AG09309 (cell line): ENCODE results near the gene COPB2.
"Not testable (repeated sequence)": the region's sequence is repeated elsewhere in the genome, so short reads cannot be mapped to it uniquely, and the experiment has no call there.

Source experiments
- DNase-seq: peaks from one replicate; pipeline ENCODE4 v3.0.0-alpha.2; 2010; ENCODE audit warnings: low read depth
- H3K4me3 ChIP-seq: 2 replicates; pipeline ENCODE4 v1.5.1; 2011; ENCODE audit warnings: mild to moderate bottlenecking, low read depth, low read length, moderate library complexity; ENCODE audit not compliant: control insufficient read depth
- CTCF ChIP-seq: IDR thresholded peaks from 2 replicates; pipeline ENCODE4 v1.5.1; 2011; ENCODE audit warnings: mild to moderate bottlenecking, low read depth, low read length, inconsistent platforms; ENCODE audit not compliant: insufficient read depth, control insufficient read depth; ENCODE audit errors: missing control alignments

Gene COPB2

DNA sequence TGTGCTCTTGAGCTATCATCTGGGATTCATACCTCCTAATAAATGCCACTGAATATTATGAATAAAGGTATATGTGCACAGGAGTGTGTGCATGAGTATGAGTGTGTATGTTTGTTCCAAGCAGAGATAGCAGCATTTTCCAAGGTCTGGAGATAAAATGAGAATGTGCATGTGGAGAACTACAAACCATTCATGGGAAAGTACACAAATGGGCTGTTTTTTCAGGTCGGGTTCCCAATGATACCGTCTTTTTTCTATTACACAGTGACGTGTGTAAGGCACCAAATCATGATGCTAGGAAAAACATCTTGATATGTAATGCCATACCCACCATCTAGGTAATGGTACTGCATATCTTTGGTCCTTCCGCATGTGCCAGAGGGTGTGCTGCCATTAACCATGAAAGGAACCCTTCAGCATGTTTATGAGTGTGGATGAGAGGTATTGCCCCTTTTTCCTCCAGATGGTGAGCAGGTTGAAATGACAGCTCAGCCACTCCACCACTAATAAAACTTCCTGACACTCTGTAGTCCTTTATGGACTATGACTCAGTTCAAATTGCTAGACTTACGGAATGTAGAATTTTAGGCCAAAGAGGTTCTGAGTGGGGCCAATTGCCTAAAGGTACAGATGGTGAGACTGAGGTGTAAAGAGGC lies 36.4 kb upstream of the COPB2 start:
- TF ChIP-seq CTCF: no peak
- DNase-seq: no peak

DNA sequence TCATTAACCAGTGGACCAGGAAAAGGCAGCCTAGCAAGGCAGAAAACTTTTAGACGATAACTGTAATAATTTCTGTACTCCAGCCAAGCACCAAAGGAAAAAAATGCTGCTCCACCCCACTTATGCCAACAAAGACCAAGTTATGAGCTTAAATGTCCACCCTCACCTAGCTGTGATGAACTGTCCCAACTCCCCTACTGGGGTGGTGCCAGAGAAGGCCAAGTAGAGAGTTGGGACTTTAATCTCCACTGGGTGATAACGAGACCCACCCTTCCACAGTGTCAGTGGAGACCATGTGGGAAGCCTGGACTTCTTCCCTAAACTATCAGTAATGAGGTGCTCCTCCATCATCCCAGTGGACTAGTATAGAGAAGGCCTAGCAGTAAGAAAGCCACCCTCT lies 33.8 kb upstream of the COPB2 start:
- H3K4me3 ChIP-seq: no peak overlapping the region
- no peak for TF ChIP-seq CTCF
- no peak for DNase-seq

More for the DNA sequence above, 36.4 kb upstream of the COPB2 start:
- H3K4me3 ChIP-seq: no peak overlapping the region

- no peak for DNase-seq
- no peak overlapping the region for H3K4me3 ChIP-seq
- no peak for TF ChIP-seq CTCF
These were observed 32.0 kb upstream of the COPB2 start for GRCh38 chr3:139421460-139421859.

DNA sequence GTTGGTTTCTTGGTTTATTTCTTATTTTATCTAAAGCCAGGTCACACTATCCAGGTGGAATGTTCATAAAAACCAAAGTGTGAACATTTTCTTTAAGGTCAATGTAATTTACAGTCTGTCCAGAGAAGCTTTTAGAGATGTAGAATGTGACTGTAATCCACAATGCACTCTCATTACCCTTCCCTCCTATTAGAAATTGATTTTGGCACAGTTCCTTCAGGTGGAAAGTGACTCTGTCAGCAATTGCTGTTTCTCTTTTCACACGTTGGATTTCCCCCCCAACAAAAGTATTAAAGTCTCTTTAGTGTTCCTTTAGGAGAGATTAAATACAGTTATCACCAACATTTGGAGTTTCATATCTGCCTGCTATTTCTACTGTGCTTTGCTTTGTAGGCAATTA lies 31.6 kb upstream of the COPB2 start:
- no peak overlapping the region for H3K4me3 ChIP-seq
- TF ChIP-seq CTCF: no peak
- DNase-seq: no peak

- DNase-seq: no peak
- no peak overlapping the region for H3K4me3 ChIP-seq
- no peak for TF ChIP-seq CTCF
These were observed 28.7 kb upstream of the COPB2 start for GRCh38 chr3:139418144-139418543.

DNA sequence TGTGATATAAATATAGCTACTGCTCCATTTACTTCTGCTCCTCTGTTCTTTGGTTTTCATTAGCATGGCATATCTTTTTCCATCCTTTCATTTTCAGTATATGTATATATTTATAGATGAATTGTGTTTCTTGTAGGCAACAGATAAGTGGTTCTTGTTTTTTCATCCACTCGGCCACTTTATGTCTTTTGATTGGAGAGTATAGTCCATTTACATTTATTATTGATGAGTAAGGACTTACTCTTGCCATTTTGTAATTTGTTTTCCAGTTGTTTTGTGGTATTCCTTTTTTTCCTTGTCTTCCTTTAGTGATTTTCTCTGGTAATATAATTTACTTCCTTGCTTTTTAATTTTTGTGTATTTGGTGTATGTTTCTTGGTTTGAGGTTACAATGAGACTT lies 26.8 kb upstream of the COPB2 start:
- no peak for DNase-seq
- no peak overlapping the region for H3K4me3 ChIP-seq
- TF ChIP-seq CTCF: no peak

GRCh38 chr3:139414608-139415224 lies 25.3 kb upstream of the COPB2 start:
- DNase-seq: no peak
- no peak for TF ChIP-seq CTCF

GRCh38 chr3:139412891-139413290 lies 23.4 kb upstream of the COPB2 start:
- not testable (repeated sequence) for DNase-seq, H3K4me3 ChIP-seq

More at GRCh38 chr3:139414608-139415224, 25.3 kb upstream of the COPB2 start:
- no peak overlapping the region for H3K4me3 ChIP-seq

- H3K4me3 ChIP-seq, DNase-seq: not testable (repeated sequence)
These were observed 11.7 kb upstream of the COPB2 start for GRCh38 chr3:139401155-139401554.
